OCI-LY7 (cell line): ENCODE measurements around the gene SMOC2.

ENCODE experiments used
- CTCF ChIP-seq: fragments of 200-600 bp; sonication (generic); conservative IDR thresholded peaks from 2 replicates; pipeline ENCODE4 v1.5.1; 2014; ENCODE audit warnings: mild to moderate bottlenecking, antibody characterized with exemption, low read length, moderate library complexity, mixed read lengths
- EZH2phosphoT487 ChIP-seq: fragments of 200-600 bp; sonication (generic); IDR thresholded peaks from 2 replicates; pipeline ENCODE4 v1.6.1; 2018; ENCODE audit warnings: low read depth, borderline replicate concordance, mild to moderate bottlenecking, mixed run types, antibody characterized with exemption, low read length, moderate library complexity, mixed read lengths

GRCh38 chr6:168535711-168536110 is 94.7 kb downstream of the SMOC2 start:
- TF ChIP-seq CTCF (no peak), EZH2phosphoT487 (no peak)
